A549 (cell line): Measurements from ENCODE around the gene NEK11.

Source experiments
- BCL3 ChIP-seq: fragments of >200 bp; sonication (Bioruptor Twin); formaldehyde crosslinking; IDR thresholded peaks from 3 replicates; pipeline ENCODE4 v1.6.1; 2016
- CTCF ChIP-seq: fragments of >200 bp; sonication (Bioruptor Twin); formaldehyde crosslinking; IDR thresholded peaks from 3 replicates; pipeline ENCODE4 v1.5.1; 2016
- FOSL2 ChIP-seq, 2 experiments: fragments of 450-650 bp in 1 of 2; fragments of >200 bp in 1 of 2; sonication (Bioruptor Twin) in 1 of 2; formaldehyde crosslinking; IDR thresholded peaks; 2 replicates each; pipeline versions ENCODE4 v1.5.0 to v1.6.1; 2016 to 2020; ENCODE audit warnings: mild to moderate bottlenecking in 1 of 2, moderate library complexity in 1 of 2
- JUN ChIP-seq, 2 experiments: fragments of >200 bp; sonication (Bioruptor Twin); formaldehyde crosslinking; IDR thresholded peaks; 2 replicates in 1 of 2; 3 replicates in 1 of 2; pipeline ENCODE4 v1.6.1; 2016 to 2017
- MAZ ChIP-seq: fragments of 150-350 bp; IDR thresholded peaks from 2 replicates; pipeline ENCODE4 v1.6.1; 2014; ENCODE audit warnings: antibody characterized with exemption, low read depth, low read length, borderline replicate concordance
- POLR2A ChIP-seq: IDR thresholded peaks from 2 replicates; pipeline ENCODE4 v1.6.1; 2012; ENCODE audit warnings: mild to moderate bottlenecking, low read length
- RAD21 ChIP-seq, 2 experiments: fragments of >200 bp in 1 of 2; sonication (Bioruptor Twin) in 1 of 2; formaldehyde crosslinking in 1 of 2; IDR thresholded peaks in 1 of 2; conservative IDR thresholded peaks in 1 of 2; 2 replicates in 1 of 2; 3 replicates in 1 of 2; pipeline ENCODE4 v1.6.1; 2012 to 2018; ENCODE audit warnings: inconsistent platforms in 1 of 2
- RCOR1 ChIP-seq: fragments of 150-350 bp; IDR thresholded peaks from 2 replicates; pipeline ENCODE4 v1.6.1; 2014; ENCODE audit warnings: antibody characterized with exemption, low read length, low read depth
- REST ChIP-seq: fragments of 200-600 bp; sonication (generic); IDR thresholded peaks from 2 replicates; pipeline ENCODE4 v1.6.1; 2016; ENCODE audit warnings: antibody characterized with exemption, mild to moderate bottlenecking, moderate library complexity
- RFX5 ChIP-seq: fragments of 450-650 bp; IDR thresholded peaks from 2 replicates; pipeline ENCODE4 v1.7.1; 2014; ENCODE audit warnings: antibody characterized with exemption, mild to moderate bottlenecking, moderate library complexity

GRCh38 chr3:131350506-131350905 is 323.8 kb downstream of the NEK11 start:
- TF ChIP-seq RAD21 (conservative IDR thresholded peaks at IDR 0.05 in 1 of 2, IDR thresholded peaks at IDR 0.05 in 1 of 2) (no peak), RCOR1 (no peak), POLR2A (no peak), FOSL2 (IDR thresholded peaks at IDR 0.05) (no peak), FOSL2 (CRISPR knock-in tag; IDR thresholded peaks at IDR 0.05) (peak; percentile 54), REST (no peak), CTCF (no peak), RFX5 (no peak), BCL3 (no peak), MAZ (no peak), JUN (IDR thresholded peaks at IDR 0.05) (no peak)
